SU-DHL-6 (cell line): ENCODE measurements around the gene EOGT.
A peak's percentile ranks its signal among the peaks of the same experiment; 100 is the strongest.

Source experiments
- H2AFZ ChIP-seq: fragments of 200-600 bp; sonication (generic); 2 replicates; pipeline ENCODE4 v1.6.1; 2014; ENCODE audit warnings: low read depth, mild to moderate bottlenecking, moderate library complexity, mixed read lengths, antibody characterized with exemption, low read length; ENCODE audit not compliant: severe bottlenecking
- H3F3A ChIP-seq: fragments of 200-600 bp; shearing (Covaris generic); 2 replicates; pipeline ENCODE4 v1.6.0; 2016; ENCODE audit warnings: antibody characterized with exemption, mild to moderate bottlenecking; ENCODE audit not compliant: insufficient read depth
- H3K27ac ChIP-seq: fragments of 200-600 bp; sonication (generic); 2 replicates; pipeline ENCODE4 v1.5.1; 2016; ENCODE audit warnings: low read depth, mild to moderate bottlenecking, low read length, moderate library complexity, mixed read lengths
- H3K27me3 ChIP-seq: fragments of 200-600 bp; sonication (generic), shearing (Covaris generic); 2 replicates; pipeline ENCODE4 v1.6.0; 2014; ENCODE audit warnings: mild to moderate bottlenecking, low read length
- H3K36me3 ChIP-seq: fragments of 200-600 bp; sonication (generic); 2 replicates; pipeline ENCODE4 v1.6.1; 2014; ENCODE audit warnings: mild to moderate bottlenecking, low read length, mixed read lengths
- H3K4me2 ChIP-seq: fragments of 300-600, 200-600 bp; shearing (Covaris generic), sonication (generic); 2 replicates; pipeline ENCODE4 v1.6.0; 2014; ENCODE audit warnings: low read length, low read depth, mild to moderate bottlenecking; ENCODE audit not compliant: poor library complexity, severe bottlenecking
- H3K4me3 ChIP-seq: fragments of 200-600 bp; sonication (generic); 2 replicates; pipeline ENCODE4 v1.5.1; 2014; ENCODE audit warnings: antibody characterized with exemption, low read length, mild to moderate bottlenecking, mixed read lengths; ENCODE audit not compliant: insufficient read depth, poor library complexity, severe bottlenecking
- H3K79me2 ChIP-seq: fragments of 200-600 bp; sonication (generic); 2 replicates; pipeline ENCODE4 v1.6.1; 2014; ENCODE audit warnings: mild to moderate bottlenecking, low read length, moderate library complexity; ENCODE audit not compliant: insufficient read depth
- H3K9ac ChIP-seq: fragments of 200-600 bp; sonication (generic); 2 replicates; pipeline ENCODE4 v1.7.0; 2014; ENCODE audit warnings: mild to moderate bottlenecking, low read length
- H3K9me2 ChIP-seq: fragments of 200-600 bp; sonication (generic); replicated peaks from 2 replicates; pipeline ENCODE4 v1.6.1; 2014; ENCODE audit warnings: low read length; ENCODE audit not compliant: insufficient read depth
- H3K9me3 ChIP-seq: fragments of 200-600 bp; sonication (generic); 2 replicates; pipeline ENCODE4 v1.6.1; 2014; ENCODE audit warnings: low read length, mixed read lengths; ENCODE audit not compliant: insufficient read depth
- H4K20me1 ChIP-seq: fragments of 200-600 bp; sonication (generic); 2 replicates; pipeline ENCODE4 v1.6.1; 2014; ENCODE audit warnings: low read depth, mild to moderate bottlenecking, antibody characterized with exemption, low read length, moderate library complexity, mixed read lengths
- EZH2phosphoT487 ChIP-seq: fragments of 200-600 bp; sonication (generic), shearing (Covaris generic); conservative IDR thresholded peaks from 2 replicates; pipeline ENCODE4 v1.6.1; 2018; ENCODE audit warnings: mild to moderate bottlenecking, antibody characterized with exemption, low read length, moderate library complexity, mixed read lengths
- TF ChIP-seq, protein P1 (sequence below): fragments of 200-600 bp; sonication (generic); IDR thresholded peaks from one replicate; pipeline ENCODE4 v1.5.1; 2017; ENCODE audit warnings: antibody characterized with exemption, mild to moderate bottlenecking, low read length, moderate library complexity; ENCODE audit not compliant: insufficient read depth, poor library complexity, severe bottlenecking

Gene EOGT

DNA sequence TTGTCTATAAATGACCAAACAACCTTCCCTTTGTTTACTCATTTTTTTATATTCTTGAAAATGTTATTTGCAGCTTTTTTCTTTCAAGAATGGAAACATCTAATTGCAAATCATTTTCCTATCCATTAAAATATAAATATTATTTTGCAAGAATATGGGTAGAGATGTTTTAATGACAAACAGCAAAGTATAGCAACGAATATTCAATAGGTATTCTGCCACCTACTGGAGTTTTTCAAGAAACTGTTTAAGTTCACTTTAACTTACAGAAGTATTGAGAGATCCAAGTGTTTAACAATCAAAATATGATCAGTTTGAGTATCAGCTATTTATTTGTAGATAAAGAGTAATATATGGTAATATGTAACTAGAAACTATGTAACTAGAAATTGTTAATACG is 6.9 kb upstream of the EOGT start:
- Histone ChIP-seq H3K9me3 (no peaks in the 10 kb centered on the region), H2AFZ (no peak overlapping the region), H3K9ac (no peak overlapping the region), H3K27ac (no peak overlapping the region), H3K9me2 (no peaks in the 10 kb centered on the region), H3K27me3 (no peaks in the 10 kb centered on the region), H3F3A (peaks cover 25% of the 10 kb centered on the region; the same call in 1 of the 2 replicates), H3K4me2 (no peak overlapping the region), H3K4me3 (no peak overlapping the region), H3K79me2 (no peaks in the 10 kb centered on the region), H4K20me1 (no peaks in the 10 kb centered on the region), H3K36me3 (peaks cover 44% of the 10 kb centered on the region)
- no peak for TF ChIP-seq EZH2phosphoT487
- TF ChIP-seq, protein P1, sequence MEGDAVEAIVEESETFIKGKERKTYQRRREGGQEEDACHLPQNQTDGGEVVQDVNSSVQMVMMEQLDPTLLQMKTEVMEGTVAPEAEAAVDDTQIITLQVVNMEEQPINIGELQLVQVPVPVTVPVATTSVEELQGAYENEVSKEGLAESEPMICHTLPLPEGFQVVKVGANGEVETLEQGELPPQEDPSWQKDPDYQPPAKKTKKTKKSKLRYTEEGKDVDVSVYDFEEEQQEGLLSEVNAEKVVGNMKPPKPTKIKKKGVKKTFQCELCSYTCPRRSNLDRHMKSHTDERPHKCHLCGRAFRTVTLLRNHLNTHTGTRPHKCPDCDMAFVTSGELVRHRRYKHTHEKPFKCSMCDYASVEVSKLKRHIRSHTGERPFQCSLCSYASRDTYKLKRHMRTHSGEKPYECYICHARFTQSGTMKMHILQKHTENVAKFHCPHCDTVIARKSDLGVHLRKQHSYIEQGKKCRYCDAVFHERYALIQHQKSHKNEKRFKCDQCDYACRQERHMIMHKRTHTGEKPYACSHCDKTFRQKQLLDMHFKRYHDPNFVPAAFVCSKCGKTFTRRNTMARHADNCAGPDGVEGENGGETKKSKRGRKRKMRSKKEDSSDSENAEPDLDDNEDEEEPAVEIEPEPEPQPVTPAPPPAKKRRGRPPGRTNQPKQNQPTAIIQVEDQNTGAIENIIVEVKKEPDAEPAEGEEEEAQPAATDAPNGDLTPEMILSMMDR: peak; percentile 41

DNA sequence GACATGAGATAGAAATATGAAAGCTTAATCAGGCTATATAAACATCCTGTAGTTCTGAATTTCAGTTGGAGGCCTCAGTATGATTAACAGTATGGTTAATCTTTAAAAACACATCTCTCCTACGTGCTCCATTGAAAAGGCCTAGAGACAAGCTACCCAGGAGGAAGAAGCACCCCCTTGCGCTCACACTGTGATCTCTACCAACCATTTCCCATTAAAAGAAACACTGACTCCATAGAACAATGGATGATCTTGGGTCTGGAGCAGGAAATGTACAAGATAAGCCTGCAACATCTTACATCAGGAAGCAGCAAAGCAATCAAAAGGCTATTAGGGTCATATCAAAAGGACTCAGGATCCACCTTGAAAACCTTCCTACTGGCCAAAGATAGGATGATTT is 3.4 kb upstream of the EOGT start:
- Histone ChIP-seq H3K4me2 (no peak overlapping the region), H3K27me3 (no peaks in the 10 kb centered on the region), H4K20me1 (no peaks in the 10 kb centered on the region), H2AFZ (no peak overlapping the region), H3F3A (peaks cover 11% of the 10 kb centered on the region), H3K9ac (no peak overlapping the region), H3K9me3 (no peaks in the 10 kb centered on the region), H3K4me3 (no peak overlapping the region), H3K79me2 (peaks cover 10% of the 10 kb centered on the region), H3K9me2 (no peaks in the 10 kb centered on the region), H3K36me3 (peaks cover 13% of the 10 kb centered on the region), H3K27ac (no peak overlapping the region)
- TF ChIP-seq, protein P1: no peak
- no peak for TF ChIP-seq EZH2phosphoT487

DNA sequence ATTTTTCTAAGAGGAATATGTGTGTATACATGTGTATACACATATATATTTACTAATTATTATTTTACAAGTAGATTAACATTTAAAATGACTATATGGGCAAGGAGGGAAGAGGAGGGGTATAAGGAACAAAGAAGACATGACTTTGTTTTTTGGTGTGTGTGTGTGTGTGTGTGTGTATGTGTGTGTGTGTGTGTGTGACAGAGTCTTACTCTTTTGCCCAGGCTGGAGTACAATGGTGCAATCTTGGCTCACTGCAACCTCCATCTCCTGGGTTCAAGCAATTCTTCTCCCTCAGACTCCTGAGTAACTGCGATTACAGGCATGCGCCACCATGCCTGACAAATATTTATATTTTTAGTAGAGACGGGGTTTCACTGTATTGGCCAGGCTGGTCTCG is 2.6 kb upstream of the EOGT start:
- Histone ChIP-seq H3K27ac (no peak overlapping the region), H4K20me1 (no peaks in the 10 kb centered on the region), H3K9me3 (no peaks in the 10 kb centered on the region), H3K9me2 (no peaks in the 10 kb centered on the region), H3K9ac (no peak overlapping the region), H3K36me3 (peaks cover 11% of the 10 kb centered on the region), H3K79me2 (peaks cover 10% of the 10 kb centered on the region), H2AFZ (no peak overlapping the region), H3K4me2 (peak overlapping the region; percentile 94), H3K4me3 (no peak overlapping the region), H3F3A (peaks cover 14% of the 10 kb centered on the region), H3K27me3 (no peaks in the 10 kb centered on the region)
- TF ChIP-seq, protein P1: no peak
- no peak for TF ChIP-seq EZH2phosphoT487
